B cell (primary cell): ENCODE data around the gene DYNLT4. TPM values are rescaled to one million over a fixed set of nuclear protein-coding genes. Genes with fewer than 3 reads are reported as not detected.

Experiments used
- ATAC-seq: fragments of 200-7000 bp; cut with Tn5 transposase; one replicate; pipeline ENCODE4 v1.10.0; 2021; ENCODE audit warnings: low read depth, mild to moderate bottlenecking, moderate number of reproducible peaks, moderate library complexity
- CTCF ChIA-PET: fragments of 350-600 bp; sonication (Branson Sonifier 250); formaldehyde crosslinking; loops from one replicate; lab custom pipeline; 2021; ENCODE audit warnings: antibody characterized with exemption, inconsistent platforms; lab: Charles Lee
- POLR2A ChIA-PET: fragments of 350-600 bp; sonication (Branson Sonifier 250); formaldehyde crosslinking; loops from one replicate; lab custom pipeline; 2021; ENCODE audit warnings: antibody characterized with exemption; lab: Charles Lee
- DNase-seq: peaks from one replicate; pipeline ENCODE4 v3.0.0; 2013
- H2AFZ ChIP-seq: 2 replicates; pipeline ENCODE4 v1.6.1; 2012; ENCODE audit warnings: mild to moderate bottlenecking, low read depth, low read length; ENCODE audit not compliant: insufficient read depth, poor library complexity, severe bottlenecking
- H3K27ac ChIP-seq, 2 donors: 1 replicate in 1 of 2; 2 replicates in 1 of 2; pipeline ENCODE4 v1.5.1; 2012 to 2013; ENCODE audit warnings: low read length in 2 of 2, mild to moderate bottlenecking in 2 of 2, moderate library complexity in 1 of 2
- H3K27me3 ChIP-seq, 4 experiments: fragments of 200-600 bp in 1 of 4; sonication (generic) in 1 of 4; replicated peaks in 1 of 4; 1 replicate in 2 of 4; 2 replicates in 2 of 4; pipeline versions ENCODE4 v1.6.1 to v1.7.0; 2013 to 2016; ENCODE audit warnings: low read length in 3 of 4, mild to moderate bottlenecking in 2 of 4, mixed read lengths in 1 of 4, moderate library complexity in 1 of 4; ENCODE audit not compliant: insufficient read depth in 4 of 4, control insufficient read depth in 3 of 4; ENCODE audit errors: control extremely low read depth in 1 of 4
- H3K36me3 ChIP-seq, 2 experiments: replicated peaks in 1 of 2; 1 replicate in 1 of 2; 2 replicates in 1 of 2; pipeline versions ENCODE4 v1.6.1 to v1.7.1; 2013; ENCODE audit warnings: low read length in 1 of 2; ENCODE audit not compliant: insufficient read depth in 2 of 2, control insufficient read depth in 1 of 2; ENCODE audit errors: control extremely low read depth in 1 of 2, extremely low read depth in 1 of 2
- H3K4me1 ChIP-seq, 2 donors: fragments of 200-600 bp in 1 of 2; sonication (generic) in 1 of 2; 1 replicate in 1 of 2; 2 replicates in 1 of 2; pipeline versions ENCODE4 v1.5.1 to v1.6.1; 2013 to 2017; ENCODE audit warnings: low read length in 2 of 2; ENCODE audit not compliant: control insufficient read depth in 2 of 2, insufficient read depth in 2 of 2
- H3K4me2 ChIP-seq: replicated peaks from 2 replicates; pipeline ENCODE3; 2012; ENCODE audit warnings: mild to moderate bottlenecking, low read depth, low read length; ENCODE audit not compliant: poor library complexity, severe bottlenecking
- H3K4me3 ChIP-seq, 5 experiments: fragments of 200-600 bp in 1 of 5; sonication (generic) in 1 of 5; 1 replicate in 3 of 5; 2 replicates in 2 of 5; pipeline versions ENCODE4 v1.5.1 to v1.7.0; 2011 to 2016; ENCODE audit warnings: low read length in 4 of 5, mild to moderate bottlenecking in 4 of 5, low read depth in 2 of 5, control low read depth in 1 of 5, moderate library complexity in 1 of 5; ENCODE audit not compliant: insufficient read depth in 1 of 5; ENCODE audit errors: control extremely low read depth in 1 of 5, extremely low read depth in 1 of 5
- H3K79me2 ChIP-seq: fragments of 200-600 bp; sonication (generic); one replicate; pipeline ENCODE4 v1.6.0; 2016; ENCODE audit warnings: low read length; ENCODE audit not compliant: control insufficient read depth, insufficient read depth
- H3K9ac ChIP-seq: fragments of 200-600 bp; sonication (generic); 2 replicates; pipeline ENCODE4 v1.6.1; 2017; ENCODE audit warnings: mild to moderate bottlenecking, low read length, moderate library complexity
- H3K9me3 ChIP-seq, 3 donors: one replicate each; pipeline versions ENCODE4 v1.6.1 to v1.7.1; 2013; ENCODE audit warnings: low read length in 2 of 3; ENCODE audit not compliant: control insufficient read depth in 2 of 3, insufficient read depth in 1 of 3; ENCODE audit errors: control extremely low read depth in 1 of 3
- H4K20me1 ChIP-seq: 2 replicates; pipeline ENCODE4 v1.6.0; 2012; ENCODE audit warnings: mild to moderate bottlenecking, low read length; ENCODE audit not compliant: insufficient read depth, control insufficient read depth, poor library complexity, severe bottlenecking
- H3K27ac Mint-ChIP-seq: one replicate; pipeline ENCODE4 v1.8.0; 2021; ENCODE audit warnings: mixed read lengths
- H3K27me3 Mint-ChIP-seq: one replicate; pipeline ENCODE4 v1.8.0; 2021; ENCODE audit warnings: mixed read lengths
- H3K4me1 Mint-ChIP-seq: one replicate; pipeline ENCODE4 v1.8.0; 2021; ENCODE audit warnings: mixed read lengths
- H3K4me3 Mint-ChIP-seq: one replicate; pipeline ENCODE4 v1.8.0; 2021; ENCODE audit warnings: mixed read lengths
- H3K9me3 Mint-ChIP-seq: one replicate; pipeline ENCODE4 v1.8.0; 2022; ENCODE audit warnings: mixed read lengths; ENCODE audit not compliant: insufficient read depth
- CTCF ChIP-seq: fragments of 200-600 bp; IDR thresholded peaks from one replicate; pipeline ENCODE4 v1.8.0; 2022; ENCODE audit warnings: antibody characterized with exemption, mild to moderate bottlenecking
- EZH2 ChIP-seq: IDR thresholded peaks from 2 replicates; pipeline ENCODE4 v1.6.1; 2012; ENCODE audit warnings: borderline replicate concordance, low read depth, mild to moderate bottlenecking, moderate library complexity, low read length; ENCODE audit not compliant: insufficient read depth, poor library complexity, severe bottlenecking
- WGBS: methylation state at CpG from one replicate; pipeline ENCODE4 v1.1.5; 2013; ENCODE audit warnings: missing lambda C conversion rate; ENCODE audit not compliant: insufficient coverage; 5-methylcytosine and 5-hydroxymethylcytosine counted together
- intact Hi-C: fragments of 100-400 bp; cut with micrococcal nuclease; formaldehyde crosslinking; loops from one replicate; pipeline ENCODE4 v1.10.0; 2022
- polyA plus RNA-seq: library from polyadenylated mRNA; depleted of rRNA; stranded (reverse); fragments of >200 nt; gene quantifications from 2 replicates; pipeline ENCODE4 v1.2.3, GENCODE V29; 2012
- total RNA-seq, 2 donors: library from RNA; stranded (reverse); fragments of 120-200 nt in 1 of 2; gene quantifications; 1 replicate in 1 of 2; 2 replicates in 1 of 2; pipeline versions ENCODE4 v1.2.3 to v1.2.4, GENCODE V29; 2013 to 2022

Gene DYNLT4
- total and polyA plus RNA-seq, 2 donors (not counting 1 experiment from before 2014, with no cell fraction given) = 0.19 to 0.39 TPM

- no peak overlapping the region for H2AFZ ChIP-seq
- Mint-ChIP-seq H3K4me3 (no peak overlapping the region), H3K4me1 (no peaks in the 10 kb centered on the region), H3K9me3 (no peaks in the 10 kb centered on the region), H3K27ac (no peak overlapping the region), H3K27me3 (no peaks in the 10 kb centered on the region)
- no peaks in the 10 kb centered on the region for H3K27me3 ChIP-seq
- no peak overlapping the region for H3K4me2 ChIP-seq
- WGBS = 98% methylated on average over 20 of the region's 21 CpGs
- ChIA-PET CTCF (interaction anchor here (0.5 to 1.2 kb wide), 3 partner anchors 9 to 39 kb away, joined by 3 read pairs; partner anchors contain the start of gene PLK3), POLR2A (no interaction called here)
- ATAC-seq (no peak), DNase-seq (no peak)
- H3K9me3 ChIP-seq = peaks cover 0 to 4% (median 0%) of the 10 kb centered on the region in 3 donors
- H3K9ac ChIP-seq = no peak overlapping the region
- TF ChIP-seq CTCF = no peak
- no peak for TF ChIP-seq EZH2
- H3K27ac ChIP-seq = no peak overlapping the region
- H3K36me3 ChIP-seq = no peaks in the 10 kb centered on the region
- H3K4me1 ChIP-seq = no peaks in the 10 kb centered on the region
- no peaks in the 10 kb centered on the region for H3K79me2 ChIP-seq
- intact Hi-C loops = no loop called here
- no peak overlapping the region for H3K4me3 ChIP-seq
- H4K20me1 ChIP-seq = no peaks in the 10 kb centered on the region
These were observed 21.0 kb upstream of the DYNLT4 start for GRCh38 chr1:44828003-44828651.

GRCh38 chr1:44827197-44828002 lies 20.2 kb upstream of the DYNLT4 start:
- H3K79me2 ChIP-seq = no peaks in the 10 kb centered on the region
- intact Hi-C loops = no loop called here
- no peaks in the 10 kb centered on the region for H3K27me3 ChIP-seq
- no peak overlapping the region for H3K4me2 ChIP-seq
- 84% methylated on average over 27 of the region's 28 CpGs for WGBS
- H3K4me1 ChIP-seq = no peaks in the 10 kb centered on the region
- H3K4me3 Mint-ChIP-seq = no peak overlapping the region
- no peak for ATAC-seq
- no peaks in the 10 kb centered on the region for H3K36me3 ChIP-seq
- DNase-seq = no peak
- H3K9me3 Mint-ChIP-seq = no peaks in the 10 kb centered on the region
- POLR2A ChIA-PET = no interaction called here
- no peak overlapping the region for H3K4me3 ChIP-seq
- peaks cover 0 to 4% (median 0%) of the 10 kb centered on the region in 3 donors for H3K9me3 ChIP-seq
- no peak overlapping the region for H3K27ac Mint-ChIP-seq
- H3K9ac ChIP-seq = no peak overlapping the region
- TF ChIP-seq CTCF = no peak
- no peak for TF ChIP-seq EZH2
- no peaks in the 10 kb centered on the region for H3K4me1 Mint-ChIP-seq
- no peaks in the 10 kb centered on the region for H4K20me1 ChIP-seq
- no peak overlapping the region for H3K27ac ChIP-seq
- no peaks in the 10 kb centered on the region for H3K27me3 Mint-ChIP-seq
- CTCF ChIA-PET = interaction anchor here (0.5 to 1.2 kb wide), 4 partner anchors 9 to 38 kb away, joined by 3 read pairs; partner anchors contain the start of gene PLK3
- no peak overlapping the region for H2AFZ ChIP-seq
